NCI-H1694 (cell line): ENCODE results near the gene LIMK2.
"Not testable (repeated sequence)": the region's sequence is repeated elsewhere in the genome, so short reads cannot be mapped to it uniquely, and the experiment has no call there.

Source experiments
- DNase-seq: peaks from one replicate; lab custom pipeline; 2025; lab: John Stamatoyannopoulos, UW

LIMK2 gene

DNA sequence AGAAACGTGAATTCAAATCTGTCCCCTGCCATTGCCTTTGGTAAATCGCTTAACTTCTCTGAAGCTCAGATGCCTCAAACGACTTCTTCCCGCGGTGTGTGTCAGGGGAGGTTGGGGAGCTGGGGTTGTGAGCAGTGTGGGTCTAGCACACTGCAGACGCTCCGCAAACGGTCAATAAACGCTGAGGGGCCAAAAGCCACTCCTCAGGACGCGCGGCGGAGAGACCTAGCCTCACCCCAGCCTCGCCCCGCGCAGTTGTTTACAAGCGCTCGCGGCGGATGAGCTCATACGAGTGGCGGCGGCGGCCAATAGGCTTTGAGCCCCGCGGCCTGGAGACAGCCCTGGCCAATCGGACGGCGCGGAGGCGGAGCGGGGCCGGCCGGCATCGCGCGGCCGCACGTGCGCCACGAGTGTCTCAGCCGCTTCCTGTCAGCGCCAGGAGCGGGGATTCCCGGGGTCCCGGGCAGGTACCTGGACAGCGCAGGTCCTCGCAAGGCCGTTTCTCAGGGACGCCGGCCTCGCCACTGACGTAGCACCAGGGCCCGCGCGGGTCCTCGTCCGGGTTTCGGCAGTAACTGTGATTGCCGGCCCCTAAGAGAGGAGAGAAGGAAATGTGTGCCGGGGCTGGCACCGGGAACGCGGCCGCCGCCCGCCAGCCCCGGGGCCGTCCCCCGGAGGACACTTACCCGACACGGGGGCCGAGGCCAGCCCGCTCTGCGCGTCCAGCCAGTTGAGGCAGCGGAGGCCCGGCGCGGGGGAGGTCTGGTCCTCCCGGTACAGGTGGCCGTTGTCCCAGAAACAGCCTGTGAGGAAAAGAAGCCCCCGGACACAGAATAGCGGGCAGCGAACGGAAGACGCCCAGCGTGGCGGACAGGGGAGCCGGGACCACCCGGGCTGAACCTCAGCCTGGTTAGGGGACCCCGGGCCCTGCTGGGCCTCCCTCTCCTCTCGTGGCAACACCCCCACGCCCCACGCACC lies 78.7 kb downstream of the LIMK2 start:
- DNase-seq = peak; percentile 45

DNA sequence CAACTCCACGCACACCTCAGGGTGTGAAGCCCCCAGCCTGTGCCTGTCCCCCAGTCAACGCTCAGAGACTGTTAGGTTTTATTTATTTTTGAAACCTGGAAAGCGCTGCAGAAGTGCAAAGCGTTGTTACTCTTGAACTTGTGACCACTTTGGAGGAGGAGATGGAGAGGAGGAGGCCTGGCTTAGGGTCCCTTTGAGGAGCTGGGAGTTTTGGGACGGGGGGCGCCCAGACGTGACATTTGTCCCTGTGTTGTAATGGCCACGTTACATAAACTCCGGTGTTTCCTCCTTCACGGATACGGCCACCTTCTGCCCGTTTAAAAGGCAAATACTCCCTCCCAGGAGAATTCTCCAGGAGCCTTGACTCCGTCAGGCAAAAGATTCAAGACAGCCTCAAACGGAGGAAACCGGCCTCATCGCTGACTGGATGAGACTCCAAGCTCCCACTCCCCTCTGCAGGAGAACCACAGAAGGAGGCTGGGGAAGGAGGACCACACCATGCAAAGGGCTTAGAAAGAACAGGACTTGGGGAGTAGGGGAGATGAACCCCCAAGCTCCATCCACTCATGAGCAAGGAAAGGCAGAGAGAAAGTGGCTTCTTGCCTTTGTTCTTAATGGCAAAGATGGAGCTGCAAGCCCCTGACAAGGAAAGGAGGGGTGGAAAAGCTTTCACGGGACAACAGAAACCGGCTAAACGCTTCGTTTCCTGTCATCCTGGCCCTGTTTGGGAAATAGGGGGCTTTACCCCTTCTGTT lies 79.6 kb downstream of the LIMK2 start:
- DNase-seq = no peak

DNA sequence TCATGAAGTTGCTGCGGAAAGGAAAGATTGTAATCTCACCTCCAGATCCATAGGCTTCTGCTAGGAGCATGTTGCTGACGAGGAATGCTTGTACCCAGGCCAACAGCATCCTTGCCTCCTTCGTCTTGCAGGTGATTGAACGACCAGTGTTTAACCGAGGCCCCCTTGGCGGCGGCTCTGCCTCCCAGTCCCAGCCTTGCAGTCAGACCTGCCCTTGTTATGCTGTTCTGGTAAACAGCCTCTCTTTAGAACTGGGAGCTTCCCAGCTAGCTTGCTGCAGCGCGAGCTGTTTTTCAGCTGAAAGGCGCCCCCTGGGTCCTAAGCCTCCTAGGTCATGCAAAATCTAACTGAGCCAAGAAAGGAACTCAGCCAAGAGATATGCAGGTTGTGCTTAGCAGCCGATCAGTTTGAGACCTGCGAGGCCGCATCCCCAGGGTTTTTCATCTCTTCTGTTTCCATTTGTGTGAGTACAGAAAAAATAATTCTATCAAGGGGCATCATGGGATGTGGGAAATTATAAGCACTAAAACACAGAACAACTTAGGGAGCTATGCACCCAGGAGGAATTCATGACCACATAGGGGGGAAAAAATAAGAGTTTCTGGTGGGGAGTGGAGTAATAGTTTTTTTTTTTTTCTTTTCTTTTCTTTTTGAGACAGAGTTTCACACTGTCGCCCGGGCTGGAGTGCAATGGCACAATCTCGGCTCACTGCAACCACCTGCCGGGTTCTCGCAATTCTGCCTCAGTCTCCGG lies 80.3 kb downstream of the LIMK2 start, which contains the start of gene PIK3IP1:
TSS of gene PIK3IP1 (minus strand) at position 253 of the 754 bp plus-strand sequence. CDS start at position 109, 144 bp downstream.
- DNase-seq = peak; percentile 76

DNA sequence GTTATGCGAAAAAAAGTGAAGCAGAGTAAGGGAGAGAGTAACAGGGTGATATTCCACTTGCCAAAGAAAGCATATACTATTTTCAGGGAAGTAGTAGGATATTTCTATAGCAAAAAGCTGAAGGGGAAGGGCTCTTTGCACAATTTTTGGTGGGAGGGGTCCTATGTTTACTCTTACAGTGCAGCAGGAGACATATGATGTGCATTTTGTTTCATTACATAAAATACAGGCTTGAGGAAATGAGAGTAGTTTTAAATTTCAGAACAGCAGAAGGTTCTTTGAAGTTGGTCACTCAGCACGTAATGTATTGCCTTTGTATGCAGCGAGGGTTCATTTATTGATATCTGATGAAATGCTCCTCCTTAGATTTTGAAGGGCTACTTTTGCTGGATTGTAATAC lies 83.3 kb downstream of the LIMK2 start:
- no peak for DNase-seq

DNA sequence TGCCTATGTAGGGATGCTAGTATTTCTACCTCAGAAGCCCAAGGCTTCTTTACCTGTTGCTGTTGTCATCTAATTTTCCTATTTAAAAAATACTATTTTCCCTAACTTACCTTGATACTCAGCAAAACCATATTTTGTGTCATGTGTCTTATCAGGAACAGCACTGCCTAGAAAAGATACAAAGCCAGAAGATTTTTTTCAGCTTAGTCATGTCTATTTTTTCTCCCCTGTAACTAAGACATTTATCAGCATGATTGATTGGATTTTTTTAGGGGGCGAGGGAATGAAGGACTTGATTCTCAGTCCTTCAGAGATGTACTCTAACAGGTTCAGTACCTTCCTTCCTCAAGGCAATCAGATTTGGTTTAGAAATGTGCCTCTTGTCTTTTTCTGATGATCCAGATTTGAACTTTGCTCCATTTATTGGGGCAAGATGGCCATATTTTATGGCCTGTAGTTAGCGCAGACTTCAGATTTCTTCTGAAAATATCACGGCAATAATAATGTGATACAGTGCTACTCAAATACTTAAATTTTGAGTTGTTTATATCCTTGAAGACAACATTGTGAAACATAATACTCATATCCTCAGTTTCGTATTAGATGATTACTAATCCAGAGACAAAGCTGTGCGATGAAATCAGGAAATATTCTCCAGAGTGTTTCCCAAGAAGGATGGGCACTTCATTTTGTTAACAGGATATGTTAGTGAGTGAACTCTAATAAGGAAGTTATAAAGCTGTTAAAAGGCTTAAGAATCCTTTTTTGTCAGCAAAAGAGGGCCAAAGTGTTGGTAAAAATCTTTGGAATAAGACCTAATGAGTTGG lies 83.9 kb downstream of the LIMK2 start:
- no peak for DNase-seq

DNA sequence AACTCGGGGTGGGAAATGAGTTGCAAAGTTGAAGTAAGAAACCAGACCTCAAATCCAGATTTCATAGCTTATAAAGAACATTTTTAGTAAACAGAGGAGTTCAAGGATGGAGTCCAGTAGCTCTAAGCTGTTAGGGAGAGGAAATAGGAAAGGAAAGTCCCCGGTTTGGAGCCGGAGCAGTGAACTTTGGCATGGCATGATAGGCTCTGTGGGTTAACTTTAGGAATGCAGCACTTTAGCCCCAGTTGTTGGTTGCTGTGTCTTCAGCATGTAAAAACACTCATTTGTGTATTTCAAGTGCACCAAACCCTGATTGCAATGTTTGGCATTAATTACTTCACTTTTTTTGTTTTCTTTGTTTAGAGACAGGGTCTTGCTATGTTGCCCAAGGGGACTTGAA lies 88.8 kb downstream of the LIMK2 start:
- DNase-seq = no peak

DNA sequence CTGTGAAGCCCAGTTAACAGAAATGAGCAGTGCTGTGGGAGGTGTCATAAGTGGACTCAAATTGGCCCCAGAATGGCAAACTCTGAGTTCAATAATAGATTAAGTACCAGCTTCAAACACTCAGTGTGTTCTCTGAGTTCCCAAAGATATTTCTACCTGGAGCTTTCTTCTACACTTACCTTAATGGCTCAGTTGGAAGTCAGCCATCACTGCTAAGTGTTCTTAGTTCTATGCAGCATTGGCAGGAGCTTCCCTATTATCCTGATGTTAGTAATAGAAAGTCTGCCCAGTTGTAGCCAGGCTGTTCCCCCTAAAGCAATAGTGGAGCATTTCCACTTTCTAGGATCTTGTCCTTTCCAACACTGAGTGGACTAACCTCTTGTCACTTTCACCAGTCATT lies 89.9 kb downstream of the LIMK2 start:
- no peak for DNase-seq

DNA sequence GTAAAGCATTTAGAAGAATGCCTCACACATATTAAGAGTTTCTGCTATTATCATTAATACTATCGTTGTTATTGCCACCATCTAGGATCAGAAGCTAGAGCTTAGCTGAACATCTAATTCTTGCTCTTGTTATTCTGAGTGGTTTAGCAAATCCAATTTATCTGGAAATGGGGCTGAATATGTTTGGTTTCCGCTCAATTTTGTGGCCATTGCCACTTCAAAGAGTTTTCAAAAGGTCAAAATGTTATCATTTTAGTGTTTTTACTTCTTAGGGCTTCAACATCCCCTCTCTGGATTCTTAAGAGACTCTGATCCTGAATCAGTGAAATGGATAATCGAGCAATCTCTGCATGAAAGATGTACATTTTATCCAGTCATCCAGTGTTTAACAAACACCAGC lies 90.4 kb downstream of the LIMK2 start:
- DNase-seq = no peak

DNA sequence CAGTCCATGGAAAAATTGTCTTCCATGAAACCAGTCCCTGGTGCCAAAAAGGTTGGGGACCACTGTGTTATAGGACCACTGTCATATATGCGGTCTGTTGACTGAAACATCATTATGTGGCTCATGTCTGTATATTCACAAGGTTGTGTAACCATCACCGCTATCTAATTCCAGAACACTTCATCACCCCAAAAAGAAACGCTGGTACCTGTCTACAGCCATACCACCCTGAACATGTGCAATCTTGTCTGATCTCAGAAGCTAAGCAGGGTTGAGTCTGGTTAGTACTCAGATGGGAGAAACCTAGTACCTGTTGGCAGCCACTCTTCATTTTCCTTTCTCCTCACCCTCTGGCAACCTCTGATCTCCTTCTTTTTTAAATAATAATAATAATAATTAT lies 93.1 kb downstream of the LIMK2 start:
- no peak for DNase-seq

DNA sequence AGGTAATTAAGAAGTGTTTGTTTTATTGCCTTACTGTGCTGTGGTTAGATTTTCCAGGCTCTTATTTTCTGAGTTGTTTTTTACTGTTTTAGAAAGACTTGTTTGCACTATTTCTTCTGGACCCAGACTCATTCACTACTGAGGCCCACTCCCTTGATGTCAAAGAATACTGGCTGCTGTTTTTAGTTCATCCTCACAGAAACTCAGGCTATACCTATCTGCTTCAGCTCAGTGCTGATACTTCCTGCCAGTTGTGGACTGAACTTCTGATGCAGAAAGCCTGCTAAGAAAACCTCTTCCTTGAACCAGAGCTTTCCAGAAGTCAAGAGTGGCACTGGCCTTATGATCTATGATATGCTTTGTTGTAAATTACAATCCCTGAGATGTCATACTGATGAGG lies 96.1 kb downstream of the LIMK2 start:
- no peak for DNase-seq

DNA sequence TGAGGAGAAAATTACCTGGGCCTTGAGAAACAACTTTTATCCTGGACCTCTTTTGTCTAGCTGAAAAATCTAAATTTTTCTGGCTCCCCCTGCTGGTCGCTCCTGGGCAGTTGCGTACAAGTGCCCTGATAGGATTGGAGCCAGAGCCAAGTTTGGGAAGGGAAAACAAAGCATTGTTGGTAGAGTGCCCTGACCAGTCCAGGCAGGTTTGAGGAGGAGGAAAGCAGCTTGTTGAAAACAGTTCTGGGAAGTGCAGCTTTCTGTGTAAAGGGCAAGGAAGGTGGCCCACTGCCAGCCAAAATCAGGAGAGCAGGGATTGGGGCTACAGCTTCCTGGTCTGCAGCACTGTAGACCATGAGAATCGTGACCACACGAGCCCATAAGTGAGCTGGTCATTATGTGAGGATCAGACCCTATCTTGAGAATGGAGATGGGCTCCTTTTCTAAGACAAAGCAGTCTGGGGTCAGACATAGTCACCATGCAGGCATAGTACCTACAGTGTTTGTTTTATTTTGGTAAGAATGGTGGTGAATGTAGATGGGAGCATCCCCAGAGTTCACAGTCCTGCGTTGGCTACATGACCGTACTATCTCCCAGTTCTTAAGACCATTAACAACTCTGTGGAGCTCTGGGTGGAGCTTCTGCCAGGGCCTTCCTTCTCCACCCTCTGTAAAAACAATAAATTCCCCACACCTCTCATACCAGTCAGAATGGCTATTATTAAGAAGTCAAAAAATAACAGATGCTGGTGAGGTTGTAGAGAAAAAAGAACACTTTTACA lies 101.5 kb downstream of the LIMK2 start:
- peak; percentile 35 for DNase-seq

DNA sequence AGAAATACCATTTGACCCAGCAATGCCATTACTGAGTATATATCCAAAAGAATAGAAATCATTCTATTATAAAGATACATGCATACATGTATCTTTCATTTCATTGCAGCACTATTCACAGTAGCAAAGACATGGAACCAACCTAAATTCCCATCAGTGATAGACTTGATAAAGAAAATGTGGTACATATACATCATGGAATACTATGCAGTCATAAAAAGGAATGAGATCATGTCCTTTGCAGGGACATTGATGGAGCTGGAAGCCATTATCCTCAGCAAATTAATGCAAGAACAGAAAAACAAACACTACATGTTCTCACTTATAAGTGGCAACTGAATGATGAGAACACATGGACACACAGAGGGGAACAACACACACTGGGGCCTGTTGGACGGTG lies 102.1 kb downstream of the LIMK2 start:
- not testable (repeated sequence) for DNase-seq

DNA sequence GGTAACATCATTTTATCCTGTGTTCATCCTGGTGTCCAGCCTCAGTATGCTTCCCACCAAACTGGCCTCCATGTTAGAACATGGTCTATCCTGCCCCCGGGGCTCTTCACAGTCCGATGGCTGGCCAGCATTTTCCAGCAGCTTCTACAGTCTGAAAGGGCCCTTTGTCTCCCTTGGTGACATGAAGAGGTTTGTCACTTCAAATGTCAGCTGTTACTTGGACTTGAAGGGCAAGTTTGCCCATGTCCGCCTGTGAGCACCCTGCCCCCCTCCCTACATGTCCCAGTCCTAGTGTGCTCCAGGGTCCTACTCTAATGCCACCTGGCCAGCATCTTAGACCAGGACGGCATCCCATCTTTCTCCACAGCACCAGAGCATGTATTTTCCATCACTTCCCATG lies 109.3 kb downstream of the LIMK2 start:
- no peak for DNase-seq

DNA sequence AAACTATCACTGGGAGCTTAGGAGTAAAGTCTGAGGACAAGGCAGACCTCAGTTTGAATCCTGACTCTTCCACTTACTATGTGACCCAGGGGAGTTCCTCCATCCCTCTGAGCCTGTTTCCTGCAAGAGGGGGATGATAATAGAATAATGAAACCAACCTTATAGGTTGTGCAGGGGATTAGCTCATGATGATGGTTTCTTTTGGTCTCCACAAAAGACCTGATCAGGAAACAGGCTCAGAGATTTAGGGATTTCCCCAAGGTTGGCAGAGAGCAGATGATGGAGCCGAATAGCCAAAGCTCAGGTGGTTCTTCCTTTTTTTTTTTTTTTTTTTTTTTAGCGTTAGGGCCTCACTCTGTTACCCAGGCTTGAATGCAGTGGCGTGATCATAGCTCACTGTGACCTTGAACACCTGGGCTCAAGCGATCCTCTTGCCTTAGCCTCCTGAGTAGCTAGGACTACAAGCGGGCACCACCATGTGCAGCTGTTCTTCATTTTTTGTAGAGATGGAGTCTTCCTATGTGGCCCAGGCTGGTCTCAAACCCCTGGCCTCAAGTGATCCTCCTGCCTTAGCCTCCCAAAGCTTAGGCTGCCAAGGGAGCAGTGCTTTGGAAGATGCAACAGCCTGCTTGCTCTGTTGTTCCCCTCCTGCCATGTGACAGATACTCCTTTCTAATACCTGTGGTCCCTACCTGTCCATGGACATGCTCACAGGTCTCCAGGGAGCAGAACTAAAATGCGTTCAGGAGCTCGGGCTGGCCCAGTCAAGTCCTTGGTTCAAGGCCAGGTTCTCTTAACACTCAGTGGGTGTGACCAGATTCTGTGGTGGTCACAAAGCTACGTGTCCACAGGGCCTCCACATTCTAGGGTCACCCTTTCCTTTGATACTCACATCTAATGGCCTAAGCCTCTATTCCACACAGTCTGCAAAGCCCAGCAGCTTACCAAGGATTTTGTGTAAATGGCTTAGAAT lies 111.8 kb downstream of the LIMK2 start:
- no peak for DNase-seq

DNA sequence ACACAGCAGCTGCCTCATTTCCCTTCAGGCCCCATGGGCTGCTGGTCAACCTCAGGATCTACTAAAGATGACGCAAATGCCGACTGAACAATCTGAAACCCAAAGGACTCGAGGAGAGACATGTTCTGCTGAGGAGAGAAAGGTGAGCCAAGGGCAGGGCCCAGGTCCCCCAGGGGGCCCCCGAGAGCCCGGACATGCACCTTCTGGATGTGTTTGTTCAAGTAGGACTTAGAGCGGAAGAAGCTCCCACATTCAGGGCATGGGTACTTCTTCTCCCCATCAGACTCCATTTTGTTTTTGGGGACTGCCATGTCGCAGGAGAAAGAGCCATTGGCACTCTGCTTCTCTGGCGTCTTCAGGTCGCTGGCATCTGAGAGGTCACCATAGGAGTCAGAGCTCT lies 114.8 kb downstream of the LIMK2 start:
- no peak for DNase-seq

DNA sequence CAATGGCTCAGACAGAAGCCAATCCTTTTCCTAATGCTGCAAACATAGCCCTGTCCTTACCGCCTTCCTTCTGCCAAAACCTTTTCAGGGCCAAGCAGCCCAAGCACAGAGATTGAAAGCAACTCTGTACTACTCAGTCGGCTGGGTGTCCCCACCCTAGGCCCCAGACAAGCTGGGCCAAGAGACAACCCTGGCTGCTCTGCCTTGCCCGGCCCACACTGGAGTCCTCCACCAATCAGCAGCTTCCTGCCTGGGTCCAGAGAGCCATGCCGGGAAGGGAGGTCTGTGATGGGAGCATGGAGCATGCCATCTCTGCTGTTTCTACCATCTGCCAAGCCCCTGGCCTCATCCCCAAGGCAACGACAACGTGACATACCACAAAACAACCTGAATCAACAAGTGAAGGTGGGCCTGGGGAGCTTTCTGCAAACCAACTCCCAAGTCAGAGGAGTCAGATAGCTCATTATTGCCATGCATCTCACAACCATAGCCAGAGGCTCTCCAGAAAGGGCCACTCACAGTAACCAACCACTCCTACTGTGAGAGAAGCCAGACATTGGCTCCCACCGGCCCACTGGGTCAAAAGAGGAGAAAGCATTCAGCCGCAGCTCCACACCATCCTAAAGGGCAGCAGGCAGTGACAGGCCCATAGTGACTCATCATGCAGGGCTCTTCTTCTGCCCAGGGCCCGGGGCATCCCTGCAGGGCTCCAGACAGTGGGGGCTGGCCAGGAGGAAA lies 115.9 kb downstream of the LIMK2 start:
- no peak for DNase-seq

DNA sequence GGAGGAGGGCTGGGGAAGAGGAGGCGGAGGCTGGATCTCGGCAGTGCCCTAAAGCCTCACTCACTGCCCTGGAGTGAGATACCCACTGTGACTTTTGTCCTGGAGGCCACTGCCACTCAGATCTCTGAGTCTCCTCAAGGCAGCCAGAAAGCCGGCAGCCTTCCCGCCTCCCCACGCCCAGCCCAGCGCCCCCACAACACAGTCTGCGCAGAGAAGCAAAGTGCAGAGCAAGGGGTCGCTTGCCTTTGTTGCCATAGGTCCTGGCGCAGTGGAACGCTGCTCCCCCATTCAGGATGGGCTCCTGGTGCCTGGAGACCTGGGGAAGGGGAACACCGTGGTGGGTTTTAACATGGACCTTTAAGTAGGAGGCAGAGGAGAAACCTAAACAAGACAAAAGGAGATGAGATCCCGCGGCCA lies 116.5 kb downstream of the LIMK2 start:
- no peak for DNase-seq

DNA sequence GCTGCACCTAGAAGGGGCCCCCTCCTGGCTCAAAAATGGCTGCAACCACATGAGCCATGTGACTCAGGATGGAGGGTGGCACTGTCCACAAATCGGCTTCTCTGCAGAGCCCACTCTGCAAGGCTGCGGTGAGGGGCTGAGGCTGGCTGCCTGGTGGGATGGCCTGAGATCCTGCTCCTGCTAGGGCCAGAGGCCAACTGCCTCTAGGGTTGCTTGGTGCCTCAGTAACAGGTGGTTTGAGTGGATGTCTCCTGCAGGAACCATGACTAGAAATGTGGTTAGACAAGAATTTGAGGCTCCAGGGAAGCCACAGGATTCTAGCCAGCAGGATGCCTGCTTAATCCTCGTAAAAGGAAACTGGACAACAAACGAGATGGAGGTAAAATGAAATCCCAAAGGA lies 116.9 kb downstream of the LIMK2 start:
- no peak for DNase-seq
